ENCODE measurements around the gene NEK2. TPM values are rescaled to one million over a fixed set of nuclear protein-coding genes. Genes with fewer than 3 reads are reported as not detected.
"Not testable (repeated sequence)": the region's sequence is repeated elsewhere in the genome, so short reads cannot be mapped to it uniquely, and the experiment has no call there.

Gene NEK2
- polyA plus RNA-seq, 4 donors: 1.8 to 20.4 (median 8.6) TPM

GRCh38 chr1:211699059-211699458, 23.6 kb upstream of the NEK2 start:
- FAIRE-seq: no peak
- H3K9me3 ChIP-seq (ENCODE audit: control insufficient read depth in 2 of 2, insufficient read depth in 1 of 2, low read depth in 1 of 2, low read length in 1 of 2): peaks cover 0 to 14% of the 10 kb centered on the region in 2 donors
- 75 to 91% (median 80%) methylated on average over 16 of the region's 16 CpGs for WGBS, 3 donors
- H3K4me3 ChIP-seq (ENCODE audit: low read depth in 1 of 3, low read length in 3 of 3): no peak overlapping the region
- no peak overlapping the region for H3K27ac ChIP-seq (ENCODE audit: low read depth in 1 of 3, low read length in 2 of 3)
- no peak for DNase-seq
- H3K4me1 ChIP-seq (ENCODE audit: control insufficient read depth in 3 of 3, insufficient read depth in 2 of 3, low read depth in 1 of 3, low read length in 2 of 3): peaks cover 0 to 3% (median 2%) of the 10 kb centered on the region in 3 donors
- no peaks in the 10 kb centered on the region for H3K36me3 ChIP-seq (ENCODE audit: control insufficient read depth in 3 of 3, insufficient read depth in 2 of 3, low read depth in 1 of 3, low read length in 3 of 3)
- peaks cover 0 to 5% (median 0%) of the 10 kb centered on the region in 3 donors for H3K27me3 ChIP-seq (ENCODE audit: control insufficient read depth in 3 of 3, insufficient read depth in 3 of 3, low read length in 3 of 3)

- H3K4me1 ChIP-seq (ENCODE audit: control insufficient read depth in 3 of 3, insufficient read depth in 2 of 3, low read depth in 1 of 3, low read length in 2 of 3): peaks cover 0 to 3% (median 2%) of the 10 kb centered on the region in 3 donors
- no peak overlapping the region for H3K27ac ChIP-seq (ENCODE audit: low read depth in 1 of 3, low read length in 2 of 3)
- H3K27me3 ChIP-seq (ENCODE audit: control insufficient read depth in 3 of 3, insufficient read depth in 3 of 3, low read length in 3 of 3): peaks cover 0 to 5% (median 0%) of the 10 kb centered on the region in 3 donors
- DNase-seq (peak; percentile 72 to 85), FAIRE-seq (no peak)
- H3K9me3 ChIP-seq (ENCODE audit: control insufficient read depth in 2 of 2, insufficient read depth in 1 of 2, low read depth in 1 of 2, low read length in 1 of 2): peaks cover 0 to 14% of the 10 kb centered on the region in 2 donors
- 21 to 22% (median 21%) methylated on average over 28 to 29 of the region's 29 CpGs for WGBS, 3 donors
- peak overlapping the region in 1 of 3 donors; percentile 21 for H3K4me3 ChIP-seq (ENCODE audit: low read depth in 1 of 3, low read length in 3 of 3)
- no peaks in the 10 kb centered on the region for H3K36me3 ChIP-seq (ENCODE audit: control insufficient read depth in 3 of 3, insufficient read depth in 2 of 3, low read depth in 1 of 3, low read length in 3 of 3)
Observed at GRCh38 chr1:211698161-211699026, 23.0 kb upstream of the NEK2 start.

- 79 to 89% (median 86%) methylated on average over 1 of the region's 1 CpG for WGBS, 3 donors
- FAIRE-seq (no peak), DNase-seq (no peak)
- H3K4me1 ChIP-seq (ENCODE audit: control insufficient read depth in 3 of 3, insufficient read depth in 2 of 3, low read depth in 1 of 3, low read length in 2 of 3): peaks cover 0 to 3% (median 2%) of the 10 kb centered on the region in 3 donors
- no peak overlapping the region for H3K27ac ChIP-seq (ENCODE audit: low read depth in 1 of 3, low read length in 2 of 3)
- H3K27me3 ChIP-seq (ENCODE audit: control insufficient read depth in 3 of 3, insufficient read depth in 3 of 3, low read length in 3 of 3): peaks cover 0 to 5% (median 0%) of the 10 kb centered on the region in 3 donors
- H3K9me3 ChIP-seq (ENCODE audit: control insufficient read depth in 2 of 2, insufficient read depth in 1 of 2, low read depth in 1 of 2, low read length in 1 of 2): peaks cover 0 to 14% of the 10 kb centered on the region in 2 donors
- no peak overlapping the region for H3K4me3 ChIP-seq (ENCODE audit: low read depth in 1 of 3, low read length in 3 of 3)
- H3K36me3 ChIP-seq (ENCODE audit: control insufficient read depth in 3 of 3, insufficient read depth in 2 of 3, low read depth in 1 of 3, low read length in 3 of 3): no peaks in the 10 kb centered on the region
Observed at GRCh38 chr1:211697356-211697755, 21.9 kb upstream of the NEK2 start.

GRCh38 chr1:211695135-211695816, 19.9 kb upstream of the NEK2 start:
- no peak overlapping the region for H3K4me3 ChIP-seq (ENCODE audit: low read depth in 1 of 3, low read length in 3 of 3)
- H3K9me3 ChIP-seq (ENCODE audit: control insufficient read depth in 2 of 2, insufficient read depth in 1 of 2, low read depth in 1 of 2, low read length in 1 of 2): peaks cover 0 to 14% of the 10 kb centered on the region in 2 donors
- H3K4me1 ChIP-seq (ENCODE audit: control insufficient read depth in 3 of 3, insufficient read depth in 2 of 3, low read depth in 1 of 3, low read length in 2 of 3): peaks cover 0 to 3% (median 2%) of the 10 kb centered on the region in 3 donors
- no peaks in the 10 kb centered on the region for H3K36me3 ChIP-seq (ENCODE audit: control insufficient read depth in 3 of 3, insufficient read depth in 2 of 3, low read depth in 1 of 3, low read length in 3 of 3)
- no peak for FAIRE-seq
- 56 to 60% (median 59%) methylated on average over 10 of the region's 10 CpGs for WGBS, 3 donors
- no peaks in the 10 kb centered on the region for H3K27me3 ChIP-seq (ENCODE audit: control insufficient read depth in 3 of 3, insufficient read depth in 3 of 3, low read length in 3 of 3)
- H3K27ac ChIP-seq (ENCODE audit: low read depth in 1 of 3, low read length in 2 of 3): no peak overlapping the region
- peak in 1 of 2 donors; percentile 28 for DNase-seq

- FAIRE-seq; H3K27ac ChIP-seq (ENCODE audit: low read depth in 1 of 3, low read length in 2 of 3); H3K4me3 ChIP-seq (ENCODE audit: low read depth in 1 of 3, low read length in 3 of 3); H3K36me3 ChIP-seq (ENCODE audit: control insufficient read depth in 3 of 3, insufficient read depth in 2 of 3, low read depth in 1 of 3, low read length in 3 of 3); H3K27me3 ChIP-seq (ENCODE audit: control insufficient read depth in 3 of 3, insufficient read depth in 3 of 3, low read length in 3 of 3); H3K4me1 ChIP-seq (ENCODE audit: control insufficient read depth in 3 of 3, insufficient read depth in 2 of 3, low read depth in 1 of 3, low read length in 2 of 3); DNase-seq: not testable (repeated sequence)
- peaks cover 0 to 14% of the 10 kb centered on the region in 2 donors for H3K9me3 ChIP-seq (ENCODE audit: control insufficient read depth in 2 of 2, insufficient read depth in 1 of 2, low read depth in 1 of 2, low read length in 1 of 2)
- 81 to 94% (median 88%) methylated on average over 5 of the region's 5 CpGs for WGBS, 3 donors
Observed at GRCh38 chr1:211693911-211694310, 18.5 kb upstream of the NEK2 start.

GRCh38 chr1:211688421-211688820, 13.0 kb upstream of the NEK2 start:
- DNase-seq: no peak
- H3K27me3 ChIP-seq (ENCODE audit: control insufficient read depth in 3 of 3, insufficient read depth in 3 of 3, low read length in 3 of 3): no peaks in the 10 kb centered on the region
- no peak overlapping the region for H3K4me3 ChIP-seq (ENCODE audit: low read depth in 1 of 3, low read length in 3 of 3)
- no peak for FAIRE-seq
- no peak overlapping the region for H3K27ac ChIP-seq (ENCODE audit: low read depth in 1 of 3, low read length in 2 of 3)
- H3K36me3 ChIP-seq (ENCODE audit: control insufficient read depth in 3 of 3, insufficient read depth in 2 of 3, low read depth in 1 of 3, low read length in 3 of 3): no peaks in the 10 kb centered on the region
- WGBS, 3 donors: 85 to 98% (median 94%) methylated on average over 2 of the region's 2 CpGs
- no peaks in the 10 kb centered on the region for H3K4me1 ChIP-seq (ENCODE audit: control insufficient read depth in 3 of 3, insufficient read depth in 2 of 3, low read depth in 1 of 3, low read length in 2 of 3)
- H3K9me3 ChIP-seq (ENCODE audit: control insufficient read depth in 2 of 2, insufficient read depth in 1 of 2, low read depth in 1 of 2, low read length in 1 of 2): no peaks in the 10 kb centered on the region

- DNase-seq (peak in 1 of 2 donors; percentile 50), FAIRE-seq (no peak)
- Histone ChIP-seq H3K9me3 (ENCODE audit: control insufficient read depth in 2 of 2, insufficient read depth in 1 of 2, low read depth in 1 of 2, low read length in 1 of 2) (no peaks in the 10 kb centered on the region), H3K36me3 (ENCODE audit: control insufficient read depth in 3 of 3, insufficient read depth in 2 of 3, low read depth in 1 of 3, low read length in 3 of 3) (no peaks in the 10 kb centered on the region), H3K27me3 (ENCODE audit: control insufficient read depth in 3 of 3, insufficient read depth in 3 of 3, low read length in 3 of 3) (no peaks in the 10 kb centered on the region), H3K4me3 (ENCODE audit: low read depth in 1 of 3, low read length in 3 of 3) (no peak overlapping the region), H3K27ac (ENCODE audit: low read depth in 1 of 3, low read length in 2 of 3) (no peak overlapping the region), H3K4me1 (ENCODE audit: control insufficient read depth in 3 of 3, insufficient read depth in 2 of 3, low read depth in 1 of 3, low read length in 2 of 3) (no peaks in the 10 kb centered on the region)
- WGBS, 3 donors: 79 to 84% (median 83%) methylated on average over 16 of the region's 16 CpGs
Observed at GRCh38 chr1:211687462-211688215, 12.2 kb upstream of the NEK2 start.

GRCh38 chr1:211685823-211686222, 10.4 kb upstream of the NEK2 start:
- 89 to 96% (median 94%) methylated on average over 7 of the region's 7 CpGs for WGBS, 3 donors
- H3K4me3 ChIP-seq (ENCODE audit: low read depth in 1 of 3, low read length in 3 of 3): no peak overlapping the region
- no peak for DNase-seq
- no peak overlapping the region for H3K27ac ChIP-seq (ENCODE audit: low read depth in 1 of 3, low read length in 2 of 3)
- no peaks in the 10 kb centered on the region for H3K9me3 ChIP-seq (ENCODE audit: control insufficient read depth in 2 of 2, insufficient read depth in 1 of 2, low read depth in 1 of 2, low read length in 1 of 2)
- H3K36me3 ChIP-seq (ENCODE audit: control insufficient read depth in 3 of 3, insufficient read depth in 2 of 3, low read depth in 1 of 3, low read length in 3 of 3): no peaks in the 10 kb centered on the region
- no peaks in the 10 kb centered on the region for H3K27me3 ChIP-seq (ENCODE audit: control insufficient read depth in 3 of 3, insufficient read depth in 3 of 3, low read length in 3 of 3)
- H3K4me1 ChIP-seq (ENCODE audit: control insufficient read depth in 3 of 3, insufficient read depth in 2 of 3, low read depth in 1 of 3, low read length in 2 of 3): no peaks in the 10 kb centered on the region
- FAIRE-seq: no peak

Measured in small intestine (tissue), 7 donors.